CD4-positive, alpha-beta T cell treated with Interleukin-10 for 1 hour (primary cell): ENCODE results near the gene DNMT3L.
"Not testable (repeated sequence)": the region's sequence is repeated elsewhere in the genome, so short reads cannot be mapped to it uniquely, and the experiment has no call there.

Source experiments
- DNase-seq: peaks from one replicate; pipeline ENCODE4 v3.0.0-alpha.2; 2020

Gene DNMT3L

DNA sequence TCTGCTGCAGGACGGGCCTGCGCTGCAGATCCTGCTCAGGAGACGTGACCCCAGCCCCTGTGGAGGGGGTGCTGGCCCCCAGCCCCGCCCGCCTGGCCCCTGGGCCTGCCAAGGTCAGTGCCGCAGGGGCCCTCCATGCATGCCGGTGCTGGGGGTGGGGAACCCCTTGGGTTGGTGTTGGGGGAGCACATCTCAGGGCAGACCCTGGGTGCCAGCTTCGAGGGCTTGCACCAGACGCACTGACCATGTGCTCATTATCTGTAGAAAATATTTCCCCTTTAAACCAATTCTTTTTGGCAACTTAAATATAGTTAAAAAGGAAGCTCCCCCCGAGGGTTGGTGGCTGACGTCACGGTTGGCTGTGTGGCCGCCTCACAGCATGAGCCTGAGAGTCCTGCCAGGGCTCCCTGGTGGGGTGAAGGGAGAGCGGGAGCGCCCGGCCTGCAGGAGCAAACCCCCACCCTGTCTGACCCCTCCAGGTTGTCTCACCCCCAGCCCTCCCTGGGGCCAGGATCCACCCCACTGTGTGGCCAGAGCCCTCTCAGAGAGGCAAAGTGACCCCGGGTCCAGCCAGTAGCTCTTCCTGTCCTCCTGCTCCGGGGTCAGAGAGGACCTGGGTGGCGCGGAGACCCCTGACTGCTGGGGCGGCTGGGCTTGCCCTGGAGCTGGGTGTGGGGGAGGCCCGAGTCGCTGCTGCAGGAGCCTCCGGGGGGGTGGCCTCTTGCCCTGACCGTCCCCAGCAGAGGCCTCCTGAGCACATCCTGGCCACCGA lies 32.9 kb upstream of the DNMT3L start:
- peak; percentile 16 for DNase-seq

- DNase-seq, result peak; percentile 67
Observed at GRCh38 chr21:44293551-44294231, 32.0 kb upstream of the DNMT3L start.

GRCh38 chr21:44292812-44293195 lies 31.1 kb upstream of the DNMT3L start:
- no peak for DNase-seq

DNA sequence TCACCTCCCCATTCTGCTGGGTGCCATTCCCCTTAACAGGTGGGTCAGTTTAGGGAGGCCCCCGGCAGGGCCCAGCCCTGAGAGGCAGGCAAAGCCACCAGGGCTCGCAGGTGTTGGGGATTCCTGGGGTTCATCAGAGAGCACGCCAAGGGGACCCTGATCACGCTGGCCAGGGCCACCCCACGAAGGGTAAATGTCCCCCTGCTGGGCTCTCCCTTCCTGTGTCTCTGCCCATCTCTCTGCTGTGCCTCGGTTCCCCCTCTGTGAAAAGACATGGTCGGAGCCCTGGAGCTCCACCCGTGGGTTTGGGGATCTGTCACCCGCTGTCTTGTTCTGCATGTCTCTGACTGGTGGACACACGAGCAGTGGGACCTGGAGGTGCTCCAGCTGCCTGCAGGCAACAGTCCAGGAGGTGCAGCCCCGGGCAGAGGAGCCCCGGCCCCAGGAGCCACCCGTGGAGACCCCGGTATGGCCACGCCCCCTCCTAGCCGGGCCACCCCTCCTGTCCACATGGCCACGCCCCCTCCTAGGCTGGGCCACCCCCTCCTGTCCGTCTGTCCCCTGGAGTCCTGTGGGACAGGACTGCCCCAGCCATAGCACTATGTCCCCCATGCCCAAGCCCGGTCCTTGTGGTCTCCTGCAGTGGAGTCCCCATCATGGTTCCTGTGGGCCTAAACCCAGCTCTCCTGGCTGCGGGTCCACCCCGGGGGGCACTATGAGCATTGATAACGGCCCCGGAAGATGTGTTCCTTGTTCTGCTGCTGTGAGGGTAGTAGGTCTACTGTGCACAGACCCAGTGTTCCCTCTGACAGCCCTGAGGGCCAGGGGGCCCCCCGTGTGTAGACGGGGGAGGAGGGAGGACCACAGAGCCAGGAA lies 30.5 kb upstream of the DNMT3L start:
- DNase-seq, result no peak

- no peak for DNase-seq
Observed at GRCh38 chr21:44291078-44291935, 29.6 kb upstream of the DNMT3L start.

DNA sequence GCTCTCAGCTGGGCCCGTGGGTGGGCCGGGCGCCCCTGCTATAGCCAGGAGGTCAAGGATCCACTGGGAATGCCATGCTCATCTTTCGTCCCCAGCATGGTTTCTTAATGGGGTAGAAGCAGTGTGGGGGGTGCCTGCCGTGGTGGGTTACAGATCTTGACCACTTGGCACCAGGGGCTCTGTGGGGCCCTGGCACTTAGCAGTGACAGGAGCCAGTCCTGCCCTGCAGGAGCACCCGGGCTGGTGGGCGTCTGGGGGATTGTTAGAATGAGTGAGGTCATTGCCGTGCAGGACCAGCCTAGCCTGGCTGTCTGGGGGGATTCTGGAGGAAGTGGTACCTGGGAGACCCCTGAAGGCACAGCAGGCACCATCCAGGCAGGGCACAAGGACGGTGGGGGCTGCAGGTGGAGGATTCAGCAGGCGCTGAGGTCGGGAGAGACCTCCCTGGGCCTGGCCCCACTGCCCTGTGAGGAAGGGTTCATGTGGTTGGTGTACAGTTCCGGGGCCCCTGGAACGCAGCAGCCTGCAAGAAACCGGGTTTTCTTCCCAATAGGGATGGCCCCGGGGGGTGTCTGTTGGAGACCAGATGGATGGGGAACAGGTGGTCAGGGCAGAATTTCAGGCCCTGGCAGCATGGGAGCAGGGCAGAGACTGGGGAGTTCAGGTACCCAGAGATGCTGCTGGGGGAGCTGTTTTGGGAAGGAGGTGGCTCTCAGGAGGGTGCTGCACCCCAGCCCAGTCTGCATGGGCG lies 28.8 kb upstream of the DNMT3L start:
- no peak for DNase-seq

- DNase-seq, result no peak
Observed at GRCh38 chr21:44289381-44290010, 27.8 kb upstream of the DNMT3L start.

GRCh38 chr21:44288251-44289110 lies 26.8 kb upstream of the DNMT3L start:
- no peak for DNase-seq

GRCh38 chr21:44286716-44287632 lies 25.3 kb upstream of the DNMT3L start:
- DNase-seq, result no peak

- no peak for DNase-seq
Observed at GRCh38 chr21:44286086-44286715, 24.5 kb upstream of the DNMT3L start.

- DNase-seq, result no peak
Observed at GRCh38 chr21:44285138-44285992, 23.7 kb upstream of the DNMT3L start, which contains the start of gene AIRE. TSS of gene AIRE (plus strand) at chr21:44285876. CDS start at chr21:44286007, 131 bp downstream.

DNA sequence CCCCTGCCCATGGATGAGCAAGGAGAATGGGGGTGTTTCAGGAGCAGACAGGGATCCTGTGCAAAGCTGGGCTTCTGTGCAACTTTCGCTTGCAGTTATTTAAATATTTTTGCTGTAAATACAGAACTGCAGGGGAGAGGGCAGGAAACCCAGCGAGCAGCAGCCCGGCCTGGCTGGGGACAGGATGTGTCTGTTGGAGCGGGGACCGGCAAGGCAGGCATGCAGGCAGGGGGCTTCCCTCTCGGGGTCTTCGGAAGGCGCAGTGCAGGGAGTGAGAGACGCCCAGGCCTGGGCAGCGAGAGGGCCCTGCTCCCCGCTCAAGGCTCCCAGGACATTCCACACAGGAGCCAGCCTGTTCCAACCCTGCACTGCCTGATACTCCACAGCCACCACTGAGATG lies 22.3 kb upstream of the DNMT3L start:
- no peak for DNase-seq

- not testable (repeated sequence) for DNase-seq
Observed at GRCh38 chr21:44283211-44283785, 21.6 kb upstream of the DNMT3L start.

- DNase-seq, result no peak
Observed at GRCh38 chr21:44282370-44282769, 20.7 kb upstream of the DNMT3L start.

- no peak for DNase-seq
Observed at GRCh38 chr21:44281801-44282200, 20.1 kb upstream of the DNMT3L start.

- DNase-seq, result no peak
Observed at GRCh38 chr21:44279354-44280260, 17.9 kb upstream of the DNMT3L start.
